H1 (cell line): ENCODE data around the gene ASTN2. TPM values are rescaled to one million over a fixed set of nuclear protein-coding genes. Genes with fewer than 3 reads are reported as not detected.

ENCODE experiments used
- CTCF ChIA-PET: fragments of 300-600 bp; sonication (Branson Sonifier 250); formaldehyde crosslinking; loops from one replicate; lab custom pipeline; 2021; ENCODE audit not compliant: partially characterized antibody; lab: Charles Lee
- POLR2A ChIA-PET: fragments of 300-600 bp; sonication (Branson Sonifier 250); formaldehyde crosslinking; loops from one replicate; lab custom pipeline; 2021; ENCODE audit warnings: inconsistent platforms; ENCODE audit not compliant: partially characterized antibody; lab: Charles Lee
- DNase-seq, 2 experiments: peaks; one replicate each; pipeline versions ENCODE4 v3.0.0 to v3.0.0-alpha.2; 2010 to 2022; ENCODE audit warnings: low spot score in 2 of 2, low read depth in 1 of 2, mixed read lengths in 1 of 2
- FAIRE-seq: peaks from 2 replicates; lab custom pipeline; 2011; peaks lifted over from hg19 to GRCh38; lab: Jason Lieb, UNC
- H2AFZ ChIP-seq: 2 replicates; pipeline ENCODE4 v1.8.1; 2012; ENCODE audit warnings: low read length, inconsistent platforms
- H2AK5ac ChIP-seq: 2 replicates; pipeline ENCODE4 v1.6.1; 2013; ENCODE audit warnings: low read depth, low read length
- H2BK120ac ChIP-seq: replicated peaks from 2 replicates; pipeline ENCODE3; 2013; ENCODE audit warnings: low read depth, low read length, inconsistent platforms
- H2BK12ac ChIP-seq: 2 replicates; pipeline ENCODE4 v1.6.1; 2013; ENCODE audit warnings: low read depth, low read length
- H2BK15ac ChIP-seq: 2 replicates; pipeline ENCODE4 v1.6.1; 2013; ENCODE audit warnings: low read length
- H2BK20ac ChIP-seq: 2 replicates; pipeline ENCODE4 v1.6.1; 2013; ENCODE audit warnings: low read length
- H2BK5ac ChIP-seq: 2 replicates; pipeline ENCODE4 v1.6.1; 2013; ENCODE audit warnings: low read depth, low read length
- H3K14ac ChIP-seq: 2 replicates; pipeline ENCODE4 v1.6.1; 2013; ENCODE audit warnings: inconsistent platforms; ENCODE audit not compliant: insufficient read length
- H3K18ac ChIP-seq: 2 replicates; pipeline ENCODE4 v1.6.1; 2013; ENCODE audit warnings: low read length; ENCODE audit errors: extremely low read depth
- H3K23ac ChIP-seq: 2 replicates; pipeline ENCODE4 v1.6.1; 2013; ENCODE audit warnings: inconsistent platforms; ENCODE audit not compliant: insufficient read length
- H3K23me2 ChIP-seq: 2 replicates; pipeline ENCODE4 v1.6.1; 2013; ENCODE audit warnings: low read depth, low read length
- H3K27ac ChIP-seq: 2 replicates; pipeline ENCODE4 v1.6.1; 2011; ENCODE audit warnings: low read depth, low read length, inconsistent platforms
- H3K27me3 ChIP-seq, 4 experiments: replicated peaks in 1 of 4; 1 replicate in 1 of 4; 2 replicates in 3 of 4; pipeline versions ENCODE4 v1.6.1 to v1.8.1; 2011 to 2013; ENCODE audit warnings: low read length in 3 of 4, mild to moderate bottlenecking in 3 of 4, inconsistent platforms in 2 of 4, mixed read lengths in 2 of 4, moderate library complexity in 1 of 4; ENCODE audit not compliant: control insufficient read depth in 3 of 4, insufficient read depth in 3 of 4; ENCODE audit errors: extremely low read depth in 1 of 4
- H3K36me3 ChIP-seq, 4 experiments: 2 replicates each; pipeline versions ENCODE4 v1.6.1 to v1.8.1; 2011 to 2013; ENCODE audit warnings: mild to moderate bottlenecking in 4 of 4, low read length in 3 of 4, moderate library complexity in 2 of 4, control low read depth in 1 of 4, inconsistent platforms in 1 of 4; ENCODE audit not compliant: insufficient read depth in 4 of 4, control insufficient read depth in 2 of 4
- H3K4ac ChIP-seq: replicated peaks from 2 replicates; pipeline ENCODE3; 2013; ENCODE audit warnings: low read length, low read depth, mixed read lengths, inconsistent platforms; ENCODE audit not compliant: insufficient read length
- H3K4me1 ChIP-seq, 4 experiments: replicated peaks in 1 of 4; 1 replicate in 1 of 4; 2 replicates in 3 of 4; pipeline versions ENCODE4 v1.6.1 to v1.8.1; 2011 to 2013; ENCODE audit warnings: low read length in 3 of 4, inconsistent platforms in 2 of 4, mixed read lengths in 1 of 4; ENCODE audit not compliant: insufficient read depth in 4 of 4, control insufficient read depth in 3 of 4
- H3K4me2 ChIP-seq, 2 experiments: 2 replicates each; pipeline versions ENCODE4 v1.6.1 to v1.8.1; 2011 to 2013; ENCODE audit warnings: low read depth in 2 of 2, low read length in 2 of 2, control low read depth in 1 of 2, inconsistent platforms in 1 of 2, mild to moderate bottlenecking in 1 of 2; ENCODE audit not compliant: insufficient read depth in 1 of 2
- H3K4me3 ChIP-seq, 4 experiments: fragments of 200-600, 300-600 bp in 1 of 4; sonication (generic), shearing (Covaris generic), sonication (Bioruptor Twin) in 1 of 4; 2 replicates each; pipeline versions ENCODE4 v1.5.1 to v1.8.1; 2011 to 2016; ENCODE audit warnings: low read length in 4 of 4, low read depth in 3 of 4, control low read depth in 2 of 4, inconsistent platforms in 2 of 4, mild to moderate bottlenecking in 2 of 4, mixed read lengths in 1 of 4, moderate library complexity in 1 of 4; ENCODE audit not compliant: insufficient read depth in 2 of 4; ENCODE audit errors: extremely low read depth in 1 of 4
- H3K56ac ChIP-seq: replicated peaks from 2 replicates; pipeline ENCODE3; 2013; ENCODE audit warnings: low read depth, mild to moderate bottlenecking, mixed read lengths, low read length, inconsistent platforms; ENCODE audit not compliant: insufficient read length
- H3K79me1 ChIP-seq: 2 replicates; pipeline ENCODE4 v1.6.1; 2013; ENCODE audit warnings: low read depth, low read length, control low read depth
- H3K79me2 ChIP-seq, 2 experiments: 2 replicates each; pipeline versions ENCODE4 v1.6.1 to v1.8.1; 2012 to 2013; ENCODE audit warnings: low read length in 2 of 2, mild to moderate bottlenecking in 2 of 2, inconsistent platforms in 1 of 2; ENCODE audit not compliant: insufficient read depth in 2 of 2, control insufficient read depth in 1 of 2
- H3K9ac ChIP-seq, 4 experiments: replicated peaks in 1 of 4; 1 replicate in 1 of 4; 2 replicates in 3 of 4; pipeline versions ENCODE4 v1.6.1 to v1.8.1; 2011 to 2013; ENCODE audit warnings: low read depth in 3 of 4, low read length in 3 of 4, control low read depth in 2 of 4, mild to moderate bottlenecking in 2 of 4, moderate library complexity in 2 of 4, inconsistent platforms in 1 of 4; ENCODE audit errors: extremely low read depth in 1 of 4
- H3K9me3 ChIP-seq, 2 experiments: 2 replicates each; pipeline versions ENCODE4 v1.6.1 to v1.8.1; 2012 to 2013; ENCODE audit warnings: mild to moderate bottlenecking in 2 of 2, moderate library complexity in 2 of 2, control low read depth in 1 of 2, inconsistent platforms in 1 of 2, low read depth in 1 of 2, low read length in 1 of 2, mixed read lengths in 1 of 2; ENCODE audit not compliant: insufficient read depth in 2 of 2
- H4K20me1 ChIP-seq, 2 experiments: replicated peaks in 1 of 2; 2 replicates each; pipeline versions ENCODE3 to v1.8.1; 2011 to 2013; ENCODE audit warnings: inconsistent platforms in 2 of 2, low read length in 2 of 2, mild to moderate bottlenecking in 1 of 2; ENCODE audit not compliant: insufficient read depth in 2 of 2, control insufficient read depth in 1 of 2
- H4K5ac ChIP-seq: 2 replicates; pipeline ENCODE4 v1.6.1; 2013; ENCODE audit warnings: low read length, low read depth, mixed read lengths, inconsistent platforms; ENCODE audit not compliant: insufficient read length
- H4K8ac ChIP-seq: 2 replicates; pipeline ENCODE4 v1.8.0; 2013; ENCODE audit warnings: mild to moderate bottlenecking, moderate library complexity, low read length, inconsistent platforms; ENCODE audit not compliant: insufficient read depth; ENCODE audit errors: extremely low read depth
- H4K91ac ChIP-seq: replicated peaks from 2 replicates; pipeline ENCODE3; 2013; ENCODE audit warnings: low read length, mixed read lengths, inconsistent platforms; ENCODE audit not compliant: insufficient read length
- BACH1 ChIP-seq: IDR thresholded peaks from 2 replicates; pipeline ENCODE4 v1.6.1; 2012; ENCODE audit warnings: low read length, improper control_type of control experiment
- CREB1 ChIP-seq: IDR thresholded peaks from 2 replicates; pipeline ENCODE4 v1.6.1; 2012; ENCODE audit warnings: inconsistent platforms
- POLR2A ChIP-seq, 2 experiments: IDR thresholded peaks; 1 replicate in 1 of 2; 2 replicates in 1 of 2; pipeline ENCODE4 v1.6.1; 2011; ENCODE audit warnings: low read depth in 2 of 2, low read length in 2 of 2, mild to moderate bottlenecking in 2 of 2; ENCODE audit errors: control extremely low read depth in 1 of 2
- POLR2AphosphoS5 ChIP-seq: IDR thresholded peaks from 2 replicates; pipeline ENCODE4 v1.6.1; 2011; ENCODE audit warnings: low read depth, low read length
- RFX5 ChIP-seq: IDR thresholded peaks from 2 replicates; pipeline ENCODE4 v1.6.1; 2011; ENCODE audit warnings: low read depth, low read length, improper control_type of control experiment, borderline replicate concordance
- SIX5 ChIP-seq: IDR thresholded peaks from 2 replicates; pipeline ENCODE4 v1.6.1; 2011; ENCODE audit warnings: mild to moderate bottlenecking, low read depth, low read length
- SP1 ChIP-seq: IDR thresholded peaks from 2 replicates; pipeline ENCODE4 v1.6.1; 2011; ENCODE audit warnings: low read depth, low read length
- TAF1 ChIP-seq: IDR thresholded peaks from 2 replicates; pipeline ENCODE4 v1.6.1; 2011; ENCODE audit warnings: mild to moderate bottlenecking, low read depth, low read length
- TAF7 ChIP-seq: optimal IDR thresholded peaks from 2 replicates; pipeline ENCODE3; 2011; ENCODE audit warnings: low read depth, mild to moderate bottlenecking, inconsistent platforms, low read length, moderate library complexity, borderline replicate concordance
- TBP ChIP-seq: IDR thresholded peaks from 2 replicates; pipeline ENCODE4 v1.6.1; 2011; ENCODE audit warnings: low read depth, low read length, improper control_type of control experiment
- YY1 ChIP-seq: IDR thresholded peaks from 2 replicates; pipeline ENCODE4 v1.6.1; 2011; ENCODE audit warnings: low read depth, mild to moderate bottlenecking, low read length
- WGBS, 2 experiments: shearing (Covaris generic) in 1 of 2; methylation state at CpG; one replicate each; pipeline versions ENCODE4 v1.1.6 to v1.1.7; 2013 to 2015; ENCODE audit warnings: low lambda C conversion rate in 2 of 2, mixed read lengths in 2 of 2, inconsistent platforms in 1 of 2, low coverage in 1 of 2, missing lambda C conversion rate in 1 of 2; ENCODE audit not compliant: insufficient replicate concordance in 2 of 2, insufficient coverage in 1 of 2, insufficient read length in 1 of 2; ENCODE audit errors: extremely low coverage in 1 of 2, missing lambda C conversion rate in 1 of 2; 5-methylcytosine and 5-hydroxymethylcytosine counted together
- polyA plus RNA-seq, 7 experiments: library from polyadenylated mRNA; depleted of rRNA in 3 of 7; stranded (reverse) in 5 of 7; unstranded in 2 of 7; fragments of >200 nt in 5 of 7; fragments of 200-250 nt in 2 of 7; gene quantifications; 1 replicate in 5 of 7; 2 replicates in 1 of 7; 4 replicates in 1 of 7; pipeline versions ENCODE4 v1.2.1 to v1.2.3, GENCODE V29; 2011 to 2013; ENCODE audit warnings: missing spikeins in 2 of 7, mixed read lengths in 2 of 7
- total RNA-seq: library from RNA; stranded (reverse); fragmentation: NEBNext Ultra II Directional; extraction: Animal tissue kit (Norgen Biotek cat#: 25700); gene quantifications from 2 replicates; pipeline ENCODE4 v1.2.1, GENCODE V29; 2021
- TF ChIP-seq, protein P1 (sequence below): IDR thresholded peaks from 2 replicates; pipeline ENCODE4 v1.6.1; 2012; ENCODE audit warnings: inconsistent platforms

Gene ASTN2
- total and polyA plus RNA-seq, 2 of the 8 experiments (the other 6 are each of a cell fraction or from before 2014, with no cell fraction given), result 8.2 to 13.7 TPM

DNA sequence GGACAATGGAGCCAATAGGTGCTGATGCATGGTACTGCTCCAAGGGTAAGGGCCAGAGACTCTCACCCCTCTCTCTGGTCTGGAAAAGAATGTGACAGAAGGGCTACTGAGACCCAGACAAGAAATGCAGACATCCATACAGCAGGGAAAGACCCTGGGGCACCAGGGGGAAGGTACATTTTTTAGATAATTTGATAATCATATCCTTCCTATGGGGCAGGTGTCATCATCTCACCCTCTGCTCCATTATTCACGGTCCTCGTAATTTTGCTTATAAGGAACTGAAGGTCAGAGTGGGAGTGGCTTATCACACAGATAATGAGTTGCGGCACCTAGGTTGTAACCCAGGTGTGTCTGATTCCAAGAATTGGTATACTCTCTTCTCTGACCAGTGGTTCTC lies 637.7 kb downstream of the ASTN2 start:
- no peaks in the 10 kb centered on the region for H3K9me3 ChIP-seq
- no peaks in the 10 kb centered on the region for H3K79me2 ChIP-seq
- no peak overlapping the region for H4K8ac ChIP-seq
- H2BK20ac ChIP-seq, result no peak overlapping the region
- ChIA-PET CTCF (interaction anchor here (0.8 kb wide), 1 partner anchor 84 kb away, joined by 3 read pairs; no protein-coding TSS in a partner anchor), POLR2A (interaction anchor here (1.1 kb wide), 1 partner anchor 15 kb away, joined by 3 read pairs; no protein-coding TSS in a partner anchor)
- peaks cover 0 to 2% (median 0%) of the 10 kb centered on the region in 4 experiments; a peak in 2 of 7 replicates for H3K4me1 ChIP-seq
- no peak overlapping the region for H3K27ac ChIP-seq
- no peaks in the 10 kb centered on the region; the same call in 1 of the 2 replicates for H3K23me2 ChIP-seq
- H3K18ac ChIP-seq, result no peak overlapping the region
- no peak overlapping the region for H3K56ac ChIP-seq
- no peak overlapping the region for H2BK12ac ChIP-seq
- no peak overlapping the region for H2BK120ac ChIP-seq
- no peaks in the 10 kb centered on the region for H4K20me1 ChIP-seq
- no peak overlapping the region for H2BK15ac ChIP-seq
- H3K4me2 ChIP-seq, result no peak overlapping the region
- no peak overlapping the region for H3K14ac ChIP-seq
- H3K36me3 ChIP-seq, result no peaks in the 10 kb centered on the region
- no peak overlapping the region for H3K4me3 ChIP-seq
- DNase-seq (no peak), FAIRE-seq (no peak)
- H2BK5ac ChIP-seq, result no peak overlapping the region
- H3K27me3 ChIP-seq, result no peaks in the 10 kb centered on the region
- no peak overlapping the region for H4K5ac ChIP-seq
- H2AK5ac ChIP-seq, result no peak overlapping the region
- no peak overlapping the region for H3K4ac ChIP-seq
- no peak overlapping the region for H3K23ac ChIP-seq
- H2AFZ ChIP-seq, result no peak overlapping the region
- H4K91ac ChIP-seq, result no peak overlapping the region
- no peak overlapping the region for H3K9ac ChIP-seq
- H3K79me1 ChIP-seq, result no peaks in the 10 kb centered on the region
- 93% methylated on average over 3 of the region's 3 CpGs; no CpG with 5 or more reads in 1 of the 2 experiments for WGBS, 2 experiments
- no peak for TF ChIP-seq TBP
- TF ChIP-seq YY1, result no peak
- TF ChIP-seq RFX5, result no peak
- no peak for TF ChIP-seq CREB1
- no peak for TF ChIP-seq TAF1
- TF ChIP-seq POLR2A (IDR thresholded peaks at IDR 0.05; ENCODE audit: control extremely low read depth in 1 of 2, low read depth in 2 of 2, low read length in 2 of 2), result no peak
- no peak for TF ChIP-seq POLR2AphosphoS5
- no peak for TF ChIP-seq BACH1
- TF ChIP-seq TAF7, result no peak
- TF ChIP-seq SP1, result no peak
- no peak for TF ChIP-seq SIX5
- TF ChIP-seq, protein P1, sequence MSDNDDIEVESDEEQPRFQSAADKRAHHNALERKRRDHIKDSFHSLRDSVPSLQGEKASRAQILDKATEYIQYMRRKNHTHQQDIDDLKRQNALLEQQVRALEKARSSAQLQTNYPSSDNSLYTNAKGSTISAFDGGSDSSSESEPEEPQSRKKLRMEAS, result no peak
